BLaER1 treated with 17β-estradiol and CSF1 and Interleukin-3, amounts not matched to agents 10 nM and 100 nM (cell line): ENCODE results near the gene KCNG4.

Source experiments
- H3K27ac ChIP-seq, 11 experiments: shearing (Covaris generic); formaldehyde crosslinking; 2 replicates each; pipeline ENCODE4 v1.8.1; 2022
- H3K27me3 ChIP-seq, 11 experiments: shearing (Covaris generic); formaldehyde crosslinking; 2 replicates each; pipeline ENCODE4 v1.8.1; 2022
- H3K36me3 ChIP-seq, 11 experiments: shearing (Covaris generic); formaldehyde crosslinking; 2 replicates each; pipeline ENCODE4 v1.8.1; 2022
- H3K4me1 ChIP-seq, 10 experiments: shearing (Covaris generic); formaldehyde crosslinking; 2 replicates each; pipeline ENCODE4 v1.8.1; 2022
- H3K4me2 ChIP-seq, 11 experiments: shearing (Covaris generic); formaldehyde crosslinking; 2 replicates each; pipeline ENCODE4 v1.8.1; 2022
- H3K4me3 ChIP-seq, 10 experiments: shearing (Covaris generic); formaldehyde crosslinking; 2 replicates each; pipeline ENCODE4 v1.8.1; 2022
- H3K9ac ChIP-seq, 11 experiments: shearing (Covaris generic); formaldehyde crosslinking; 2 replicates each; pipeline ENCODE4 v1.8.1; 2022
- H3K9me3 ChIP-seq, 11 experiments: shearing (Covaris generic); formaldehyde crosslinking; replicated peaks in 1 of 11; 2 replicates each; pipeline ENCODE4 v1.8.1; 2022
- H4K20me1 ChIP-seq, 11 experiments: shearing (Covaris generic); formaldehyde crosslinking; 2 replicates each; pipeline ENCODE4 v1.8.1; 2022
- Cebpa-rat ChIP-seq, 11 experiments: shearing (Covaris generic); IDR thresholded peaks; 2 replicates each; pipeline ENCODE4 v1.8.1; 2022

The KCNG4 gene

GRCh38 chr16:84196727-84197394 is 43.0 kb downstream of the KCNG4 start:
- peak overlapping the region in 8 of 11 experiments; percentile 4 to 95 (median 94); a peak in 14 of 22 replicates for H3K4me2 ChIP-seq
- H3K27me3 ChIP-seq, result no peaks in the 10 kb centered on the region

GRCh38 chr16:84196101-84196500 is 43.7 kb downstream of the KCNG4 start:
- no peak overlapping the region for H3K4me3 ChIP-seq
- no peaks in the 10 kb centered on the region for H4K20me1 ChIP-seq
- H3K36me3 ChIP-seq, result no peaks in the 10 kb centered on the region
- no peaks in the 10 kb centered on the region for H3K27me3 ChIP-seq
- H3K9ac ChIP-seq, result peak overlapping the region in 1 of 11 experiments; percentile 52; a peak in 1 of 22 replicates
- no peak for TF ChIP-seq Cebpa-rat (IDR thresholded peaks at IDR 0.05)
- peak overlapping the region in 9 of 11 experiments; percentile 88 to 95 (median 94); a peak in 15 of 22 replicates for H3K4me2 ChIP-seq
- H3K4me1 ChIP-seq, result peaks cover 37 to 74% (median 70%) of the 10 kb centered on the region in 10 experiments
- H3K27ac ChIP-seq, result peak overlapping the region in 3 of 11 experiments; percentile 7 to 23 (median 14); a peak in 2 of 22 replicates
- H3K9me3 ChIP-seq, result no peaks in the 10 kb centered on the region

More at GRCh38 chr16:84196727-84197394, 43.0 kb downstream of the KCNG4 start:
- Histone ChIP-seq H3K9ac (peak overlapping the region in 2 of 11 experiments; percentile 9 to 29; a peak in 1 of 22 replicates), H3K4me3 (no peak overlapping the region), H3K4me1 (peaks cover 37 to 74% (median 70%) of the 10 kb centered on the region in 10 experiments), H4K20me1 (no peaks in the 10 kb centered on the region), H3K27ac (peak overlapping the region in 3 of 11 experiments; percentile 7 to 23 (median 14); a peak in 4 of 22 replicates), H3K9me3 (no peaks in the 10 kb centered on the region), H3K36me3 (no peaks in the 10 kb centered on the region)
- TF ChIP-seq Cebpa-rat (IDR thresholded peaks at IDR 0.05), result no peak

GRCh38 chr16:84195201-84196093 is 44.4 kb downstream of the KCNG4 start:
- TF ChIP-seq Cebpa-rat (IDR thresholded peaks at IDR 0.05), result no peak
- Histone ChIP-seq H3K4me2 (peak overlapping the region; percentile 80 to 95 (median 93)), H3K4me1 (peaks cover 37 to 73% (median 70%) of the 10 kb centered on the region in 10 experiments), H3K4me3 (peak overlapping the region in 5 of 10 experiments; percentile 19 to 42 (median 36); a peak in 4 of 20 replicates), H3K9ac (peak overlapping the region in 4 of 11 experiments; percentile 49 to 66 (median 57); a peak in 7 of 22 replicates), H4K20me1 (no peaks in the 10 kb centered on the region), H3K36me3 (no peaks in the 10 kb centered on the region), H3K9me3 (no peaks in the 10 kb centered on the region), H3K27ac (peak overlapping the region in 7 of 11 experiments; percentile 43 to 69 (median 60); a peak in 14 of 22 replicates), H3K27me3 (no peaks in the 10 kb centered on the region)

GRCh38 chr16:84194470-84195200 is 45.2 kb downstream of the KCNG4 start:
- Histone ChIP-seq H3K27me3 (no peaks in the 10 kb centered on the region), H3K4me1 (peaks cover 30 to 65% (median 62%) of the 10 kb centered on the region in 10 experiments), H3K36me3 (no peaks in the 10 kb centered on the region), H3K9me3 (no peaks in the 10 kb centered on the region), H3K4me3 (peak overlapping the region in 8 of 10 experiments; percentile 19 to 55 (median 42); a peak in 15 of 20 replicates), H3K4me2 (peak overlapping the region; percentile 80 to 95 (median 93)), H3K27ac (peak overlapping the region in 9 of 11 experiments; percentile 3 to 69 (median 51); a peak in 15 of 22 replicates), H4K20me1 (no peaks in the 10 kb centered on the region), H3K9ac (peak overlapping the region in 10 of 11 experiments; percentile 2 to 66 (median 42); a peak in 15 of 22 replicates)
- TF ChIP-seq Cebpa-rat (IDR thresholded peaks at IDR 0.05), result no peak

GRCh38 chr16:84194018-84194417 is 45.8 kb downstream of the KCNG4 start:
- Histone ChIP-seq H3K9me3 (no peaks in the 10 kb centered on the region), H3K9ac (peak overlapping the region in 8 of 11 experiments; percentile 2 to 66 (median 46); a peak in 9 of 22 replicates), H3K27ac (peak overlapping the region in 9 of 11 experiments; percentile 3 to 69 (median 51); a peak in 13 of 22 replicates), H3K4me2 (peak overlapping the region; percentile 80 to 95 (median 93)), H3K27me3 (no peaks in the 10 kb centered on the region), H3K4me1 (peaks cover 24 to 59% (median 55%) of the 10 kb centered on the region in 10 experiments), H4K20me1 (no peaks in the 10 kb centered on the region), H3K4me3 (peak overlapping the region in 7 of 10 experiments; percentile 24 to 55 (median 42); a peak in 12 of 20 replicates), H3K36me3 (no peaks in the 10 kb centered on the region)
- no peak for TF ChIP-seq Cebpa-rat (IDR thresholded peaks at IDR 0.05)

- Histone ChIP-seq H3K27me3 (no peaks in the 10 kb centered on the region), H4K20me1 (no peaks in the 10 kb centered on the region), H3K4me1 (peaks cover 19 to 54% (median 50%) of the 10 kb centered on the region in 10 experiments), H3K9me3 (no peaks in the 10 kb centered on the region), H3K36me3 (no peaks in the 10 kb centered on the region), H3K4me3 (no peak overlapping the region), H3K27ac (peak overlapping the region in 2 of 11 experiments; percentile 61 to 69; a peak in 1 of 22 replicates), H3K9ac (0 out of 22 replicates have a peak overlapping the region, but pooled peaks of 2 of the 11 experiments have one; percentile 2 to 62), H3K4me2 (peak overlapping the region; percentile 80 to 95 (median 93); a peak in 18 of 22 replicates)
- TF ChIP-seq Cebpa-rat (IDR thresholded peaks at IDR 0.05), result no peak
Measured at GRCh38 chr16:84193480-84193879, 46.3 kb downstream of the KCNG4 start.

- no peak overlapping the region for H3K4me3 ChIP-seq
- no peaks in the 10 kb centered on the region for H4K20me1 ChIP-seq
- peaks cover 18 to 38% (median 34%) of the 10 kb centered on the region in 10 experiments for H3K4me1 ChIP-seq
- no peaks in the 10 kb centered on the region for H3K36me3 ChIP-seq
- no peak overlapping the region for H3K4me2 ChIP-seq
- H3K9ac ChIP-seq, result no peak overlapping the region
- H3K27ac ChIP-seq, result no peak overlapping the region
- no peaks in the 10 kb centered on the region for H3K27me3 ChIP-seq
- no peak for TF ChIP-seq Cebpa-rat (IDR thresholded peaks at IDR 0.05)
- H3K9me3 ChIP-seq, result no peaks in the 10 kb centered on the region
Measured at GRCh38 chr16:84191466-84191865, 48.3 kb downstream of the KCNG4 start.

GRCh38 chr16:84190731-84191388 is 49.0 kb downstream of the KCNG4 start, which contains the start of gene ADAD2:
Gene ADAD2, plus strand, starts transcription at chr16:84191157. Its CDS starts 74 bp downstream, at chr16:84191231.
- Histone ChIP-seq H3K4me2 (no peak within 1 kb of the TSS), H3K27me3 (no peaks in the 10 kb centered on the region), H3K4me1 (peaks cover 21 to 36% (median 32%) of the 10 kb centered on the region in 10 experiments), H3K9ac (no peak within 1 kb of the TSS), H3K4me3 (no peak within 1 kb of the TSS), H3K36me3 (no peaks in the 10 kb centered on the region), H3K9me3 (no peaks in the 10 kb centered on the region), H3K27ac (no peak within 1 kb of the TSS), H4K20me1 (peaks cover 0 to 5% (median 0%) of the 10 kb centered on the region in 11 experiments; a peak in 5 of 22 replicates)
- TF ChIP-seq Cebpa-rat (IDR thresholded peaks at IDR 0.05), result no peak
